Measurements from ENCODE around the gene GNPTG. TPM values are rescaled to one million over a fixed set of nuclear protein-coding genes. Genes with fewer than 3 reads are reported as not detected.

The GNPTG gene
- total RNA-seq, 1 donor from 2014 or later: 30.0 TPM

GRCh38 chr16:1334739-1335138 is 17.0 kb upstream of the GNPTG start:
- DNase-seq (ENCODE audit: low read depth) (no peak), FAIRE-seq (no peak)
- Histone ChIP-seq H3K4me3 (ENCODE audit: low read depth, low read length) (no peak overlapping the region), H3K36me3 (ENCODE audit: control insufficient read depth, insufficient read depth, low read length) (no peaks in the 10 kb centered on the region), H3K27me3 (ENCODE audit: control insufficient read depth, insufficient read depth, low read length) (peaks cover 36% of the 10 kb centered on the region)
- TF ChIP-seq CTCF (IDR thresholded peaks at IDR 0.05; ENCODE audit: insufficient read depth, low read length, severe bottlenecking): no peak

GRCh38 chr16:1335211-1335971 is 16.3 kb upstream of the GNPTG start:
- no peak overlapping the region for H3K4me3 ChIP-seq (ENCODE audit: low read depth, low read length)
- H3K27me3 ChIP-seq (ENCODE audit: control insufficient read depth, insufficient read depth, low read length): peaks cover 36% of the 10 kb centered on the region
- no peak for TF ChIP-seq CTCF (IDR thresholded peaks at IDR 0.05; ENCODE audit: insufficient read depth, low read length, severe bottlenecking)
- DNase-seq (ENCODE audit: low read depth) (no peak), FAIRE-seq (no peak)
- no peaks in the 10 kb centered on the region for H3K36me3 ChIP-seq (ENCODE audit: control insufficient read depth, insufficient read depth, low read length)

- Histone ChIP-seq H3K27me3 (ENCODE audit: control insufficient read depth, insufficient read depth, low read length) (peaks cover 36% of the 10 kb centered on the region), H3K4me3 (ENCODE audit: low read depth, low read length) (no peak overlapping the region), H3K36me3 (ENCODE audit: control insufficient read depth, insufficient read depth, low read length) (no peaks in the 10 kb centered on the region)
- TF ChIP-seq CTCF (IDR thresholded peaks at IDR 0.05; ENCODE audit: insufficient read depth, low read length, severe bottlenecking): no peak
- FAIRE-seq: no peak
- DNase-seq (ENCODE audit: low read depth): no peak
Measured at GRCh38 chr16:1335996-1336395, 15.7 kb upstream of the GNPTG start.

- TF ChIP-seq CTCF (IDR thresholded peaks at IDR 0.05; ENCODE audit: insufficient read depth, low read length, severe bottlenecking): no peak
- Histone ChIP-seq H3K36me3 (ENCODE audit: control insufficient read depth, insufficient read depth, low read length) (no peaks in the 10 kb centered on the region), H3K27me3 (ENCODE audit: control insufficient read depth, insufficient read depth, low read length) (peaks cover 36% of the 10 kb centered on the region), H3K4me3 (ENCODE audit: low read depth, low read length) (no peak overlapping the region)
- FAIRE-seq (no peak), DNase-seq (ENCODE audit: low read depth) (no peak)
Measured at GRCh38 chr16:1336619-1337018, 15.1 kb upstream of the GNPTG start.

GRCh38 chr16:1337486-1337885 is 14.2 kb upstream of the GNPTG start:
- Histone ChIP-seq H3K36me3 (ENCODE audit: control insufficient read depth, insufficient read depth, low read length) (no peaks in the 10 kb centered on the region), H3K27me3 (ENCODE audit: control insufficient read depth, insufficient read depth, low read length) (peaks cover 31% of the 10 kb centered on the region), H3K4me3 (ENCODE audit: low read depth, low read length) (no peak overlapping the region)
- no peak for TF ChIP-seq CTCF (IDR thresholded peaks at IDR 0.05; ENCODE audit: insufficient read depth, low read length, severe bottlenecking)
- DNase-seq (ENCODE audit: low read depth): no peak
- no peak for FAIRE-seq

Data from bronchial epithelial cell (primary cell).